GM12878 (cell line): ENCODE data around the gene INO80B. TPM values are rescaled to one million over a fixed set of nuclear protein-coding genes. Genes with fewer than 3 reads are reported as not detected.

Experiments
- ATF7 ChIP-seq: fragments of 450-650 bp; IDR thresholded peaks from 2 replicates; pipeline ENCODE4 v1.6.1; 2016; ENCODE audit warnings: low read depth, mild to moderate bottlenecking
- DPF2 ChIP-seq: fragments of 450-650 bp; IDR thresholded peaks from 2 replicates; pipeline ENCODE4 v1.6.1; 2017; ENCODE audit warnings: mild to moderate bottlenecking
- E2F4 ChIP-seq: IDR thresholded peaks from 2 replicates; pipeline ENCODE4 v1.6.1; 2012; ENCODE audit warnings: low read depth, low read length, improper control_type of control experiment
- EGR1 ChIP-seq, 2 experiments: IDR thresholded peaks; 1 replicate in 1 of 2; 2 replicates in 1 of 2; pipeline ENCODE4 v1.6.1; 2011 to 2012; ENCODE audit warnings: low read depth in 2 of 2, low read length in 2 of 2, borderline replicate concordance in 1 of 2, mild to moderate bottlenecking in 1 of 2, moderate library complexity in 1 of 2
- HDAC6 ChIP-seq: fragments of 200-600 bp; sonication (generic); IDR thresholded peaks from one replicate; pipeline ENCODE4 v1.8.0; 2017; ENCODE audit warnings: antibody characterized with exemption; ENCODE audit not compliant: unreplicated experiment
- JUND ChIP-seq: IDR thresholded peaks from 2 replicates; pipeline ENCODE4 v1.6.1; 2012; ENCODE audit warnings: low read depth, mild to moderate bottlenecking, low read length, improper control_type of control experiment, moderate library complexity
- MEF2A ChIP-seq: IDR thresholded peaks from 2 replicates; pipeline ENCODE4 v1.6.1; 2011; ENCODE audit warnings: low read depth, mild to moderate bottlenecking, low read length, moderate library complexity; ENCODE audit not compliant: insufficient read depth
- MXI1 ChIP-seq: fragments of 150-350 bp; IDR thresholded peaks from 2 replicates; pipeline ENCODE4 v1.6.1; 2011; ENCODE audit warnings: low read depth, mild to moderate bottlenecking, inconsistent platforms, low read length, improper control_type of control experiment
- NBN ChIP-seq: fragments of 450-650 bp; IDR thresholded peaks from 2 replicates; pipeline ENCODE4 v1.6.1; 2016
- NFYA ChIP-seq: IDR thresholded peaks from 2 replicates; pipeline ENCODE4 v1.6.1; 2011; ENCODE audit warnings: low read depth, mild to moderate bottlenecking, low read length, improper control_type of control experiment, borderline replicate concordance
- NKRF ChIP-seq: fragments of 450-650 bp; conservative IDR thresholded peaks from 2 replicates; pipeline ENCODE4 v1.6.1; 2017; ENCODE audit warnings: mild to moderate bottlenecking, moderate library complexity
- POU2F2 ChIP-seq: IDR thresholded peaks from 3 replicates; pipeline ENCODE4 v1.6.1; 2011; ENCODE audit warnings: low read depth, mild to moderate bottlenecking, low read length, borderline replicate concordance
- RELA ChIP-seq: fragments of 450-650 bp; IDR thresholded peaks from 2 replicates; pipeline ENCODE4 v1.8.0; 2014; ENCODE audit warnings: borderline replicate concordance; ENCODE audit not compliant: partially characterized antibody
- RFX5 ChIP-seq: IDR thresholded peaks from 2 replicates; pipeline ENCODE4 v1.6.1; 2011; ENCODE audit warnings: low read depth, low read length, improper control_type of control experiment
- TARDBP ChIP-seq: IDR thresholded peaks from 2 replicates; pipeline ENCODE4 v1.6.1; 2016; ENCODE audit warnings: borderline replicate concordance
- ZNF24 ChIP-seq: fragments of 450-650 bp; IDR thresholded peaks from 2 replicates; pipeline ENCODE4 v1.6.1; 2017; ENCODE audit warnings: antibody characterized with exemption, mild to moderate bottlenecking
- polyA plus RNA-seq, 11 experiments: library from polyadenylated mRNA; depleted of rRNA in 4 of 11; unstranded in 6 of 11; stranded (reverse) in 5 of 11; fragments of >200 nt; fragmentation: Nextera tagmentation in 4 of 11; fragmentation: Illumina TruSeq in 1 of 11; extraction: Ambion mirVana in 4 of 11; extraction: Trizol in 1 of 11; gene quantifications; 1 replicate in 1 of 11; 2 replicates in 10 of 11; pipeline versions ENCODE4 v1.2.1 to v1.2.3, GENCODE V29; 2011 to 2016; ENCODE audit warnings: inconsistent platforms in 2 of 11, missing spikeins in 2 of 11, low read depth in 1 of 11
- total RNA-seq, 4 experiments: library from RNA; depleted of rRNA in 3 of 4; stranded (reverse); fragments of >200 nt in 3 of 4; fragmentation: Illumina TruSeq in 1 of 4; extraction: Trizol in 1 of 4; gene quantifications; 2 replicates each; pipeline versions ENCODE4 v1.2.1 to v1.2.3, GENCODE V29; 2013 to 2021
- TF ChIP-seq, protein P1 (sequence below): fragments of 450-650 bp; IDR thresholded peaks from 2 replicates; pipeline ENCODE4 v1.6.1; 2018; ENCODE audit warnings: mild to moderate bottlenecking, low read depth, moderate library complexity; ENCODE audit not compliant: partially characterized antibody
- TF ChIP-seq, protein P2 (sequence below): IDR thresholded peaks from 2 replicates; pipeline ENCODE4 v1.6.1; 2012; ENCODE audit warnings: low read depth, low read length, improper control_type of control experiment
- TF ChIP-seq, protein P3 (sequence below): fragments of 150-350 bp; IDR thresholded peaks from 2 replicates; pipeline ENCODE4 v1.6.1; 2014; ENCODE audit warnings: mild to moderate bottlenecking, low read depth, low read length
- TF ChIP-seq, protein P4 (sequence below): IDR thresholded peaks from 2 replicates; pipeline ENCODE4 v1.6.1; 2012; ENCODE audit warnings: low read depth, low read length, improper control_type of control experiment

INO80B gene
- total and polyA plus RNA-seq, 10 of the 15 experiments (the other 5 are each of a cell fraction or from before 2014, with no cell fraction given), result 1.3 to 26.7 (median 11.1) TPM

DNA sequence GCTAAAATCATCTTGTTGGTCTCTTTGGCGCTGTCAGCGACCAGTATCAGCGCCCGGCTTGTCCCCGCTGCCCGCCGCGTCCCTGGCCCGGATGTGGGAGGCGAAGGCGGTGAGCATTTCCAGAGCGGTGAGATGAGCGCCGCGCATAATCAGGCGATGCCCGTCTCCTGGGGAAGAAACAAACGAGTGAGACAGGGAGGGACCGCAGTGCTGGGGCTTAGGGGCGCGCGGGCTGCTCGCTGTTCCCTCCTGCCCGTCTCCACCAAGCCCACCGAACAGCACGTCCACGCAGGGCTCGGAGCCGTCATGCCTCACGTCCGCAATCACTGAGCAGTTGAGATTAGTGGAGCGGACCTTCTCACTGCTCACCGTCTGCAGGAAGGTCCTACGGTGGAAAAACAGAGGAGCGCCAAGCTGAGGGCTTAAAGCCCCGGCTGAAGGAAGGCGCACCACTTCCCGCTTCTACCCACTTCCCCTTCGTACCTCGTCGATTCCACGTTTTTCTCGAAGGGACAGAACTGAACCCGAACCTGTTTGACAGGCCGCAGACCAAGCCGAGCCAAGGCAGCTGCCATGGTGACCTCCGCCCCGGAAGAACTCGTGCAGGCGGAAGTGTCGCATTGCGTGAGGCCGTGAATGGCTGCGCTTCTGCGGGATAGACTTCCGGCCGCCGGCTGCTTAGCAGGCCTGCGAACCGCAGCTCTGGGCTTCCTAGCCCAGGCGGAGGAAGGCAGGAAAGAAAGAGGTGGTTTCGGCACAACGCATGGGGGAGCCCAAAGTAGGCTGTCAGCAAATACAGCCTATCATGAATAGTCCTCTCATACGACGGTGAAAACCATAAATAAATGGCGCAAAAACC, 17.4 kb downstream of the INO80B start, which contains the start of gene MRPL53 (continued):
- TF ChIP-seq, protein P1, sequence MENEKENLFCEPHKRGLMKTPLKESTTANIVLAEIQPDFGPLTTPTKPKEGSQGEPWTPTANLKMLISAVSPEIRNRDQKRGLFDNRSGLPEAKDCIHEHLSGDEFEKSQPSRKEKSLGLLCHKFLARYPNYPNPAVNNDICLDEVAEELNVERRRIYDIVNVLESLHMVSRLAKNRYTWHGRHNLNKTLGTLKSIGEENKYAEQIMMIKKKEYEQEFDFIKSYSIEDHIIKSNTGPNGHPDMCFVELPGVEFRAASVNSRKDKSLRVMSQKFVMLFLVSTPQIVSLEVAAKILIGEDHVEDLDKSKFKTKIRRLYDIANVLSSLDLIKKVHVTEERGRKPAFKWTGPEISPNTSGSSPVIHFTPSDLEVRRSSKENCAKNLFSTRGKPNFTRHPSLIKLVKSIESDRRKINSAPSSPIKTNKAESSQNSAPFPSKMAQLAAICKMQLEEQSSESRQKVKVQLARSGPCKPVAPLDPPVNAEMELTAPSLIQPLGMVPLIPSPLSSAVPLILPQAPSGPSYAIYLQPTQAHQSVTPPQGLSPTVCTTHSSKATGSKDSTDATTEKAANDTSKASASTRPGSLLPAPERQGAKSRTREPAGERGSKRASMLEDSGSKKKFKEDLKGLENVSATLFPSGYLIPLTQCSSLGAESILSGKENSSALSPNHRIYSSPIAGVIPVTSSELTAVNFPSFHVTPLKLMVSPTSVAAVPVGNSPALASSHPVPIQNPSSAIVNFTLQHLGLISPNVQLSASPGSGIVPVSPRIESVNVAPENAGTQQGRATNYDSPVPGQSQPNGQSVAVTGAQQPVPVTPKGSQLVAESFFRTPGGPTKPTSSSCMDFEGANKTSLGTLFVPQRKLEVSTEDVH, result peak; percentile 86
- TF ChIP-seq JUND, result no peak
- peak; percentile 50 for TF ChIP-seq RELA
- TF ChIP-seq E2F4, result no peak
- peak; percentile 93 for TF ChIP-seq POU2F2
- TF ChIP-seq, protein P2, sequence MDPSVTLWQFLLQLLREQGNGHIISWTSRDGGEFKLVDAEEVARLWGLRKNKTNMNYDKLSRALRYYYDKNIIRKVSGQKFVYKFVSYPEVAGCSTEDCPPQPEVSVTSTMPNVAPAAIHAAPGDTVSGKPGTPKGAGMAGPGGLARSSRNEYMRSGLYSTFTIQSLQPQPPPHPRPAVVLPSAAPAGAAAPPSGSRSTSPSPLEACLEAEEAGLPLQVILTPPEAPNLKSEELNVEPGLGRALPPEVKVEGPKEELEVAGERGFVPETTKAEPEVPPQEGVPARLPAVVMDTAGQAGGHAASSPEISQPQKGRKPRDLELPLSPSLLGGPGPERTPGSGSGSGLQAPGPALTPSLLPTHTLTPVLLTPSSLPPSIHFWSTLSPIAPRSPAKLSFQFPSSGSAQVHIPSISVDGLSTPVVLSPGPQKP, result peak; percentile 95
- TF ChIP-seq, protein P3, sequence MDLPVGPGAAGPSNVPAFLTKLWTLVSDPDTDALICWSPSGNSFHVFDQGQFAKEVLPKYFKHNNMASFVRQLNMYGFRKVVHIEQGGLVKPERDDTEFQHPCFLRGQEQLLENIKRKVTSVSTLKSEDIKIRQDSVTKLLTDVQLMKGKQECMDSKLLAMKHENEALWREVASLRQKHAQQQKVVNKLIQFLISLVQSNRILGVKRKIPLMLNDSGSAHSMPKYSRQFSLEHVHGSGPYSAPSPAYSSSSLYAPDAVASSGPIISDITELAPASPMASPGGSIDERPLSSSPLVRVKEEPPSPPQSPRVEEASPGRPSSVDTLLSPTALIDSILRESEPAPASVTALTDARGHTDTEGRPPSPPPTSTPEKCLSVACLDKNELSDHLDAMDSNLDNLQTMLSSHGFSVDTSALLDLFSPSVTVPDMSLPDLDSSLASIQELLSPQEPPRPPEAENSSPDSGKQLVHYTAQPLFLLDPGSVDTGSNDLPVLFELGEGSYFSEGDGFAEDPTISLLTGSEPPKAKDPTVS, result no peak
- TF ChIP-seq TARDBP, result peak; percentile 70
- TF ChIP-seq, protein P4, sequence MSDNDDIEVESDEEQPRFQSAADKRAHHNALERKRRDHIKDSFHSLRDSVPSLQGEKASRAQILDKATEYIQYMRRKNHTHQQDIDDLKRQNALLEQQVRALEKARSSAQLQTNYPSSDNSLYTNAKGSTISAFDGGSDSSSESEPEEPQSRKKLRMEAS, result peak; percentile 78
- TF ChIP-seq DPF2, result 0 out of 2 replicates have a peak, but pooled peaks have one; percentile 49
- TF ChIP-seq MEF2A, result peak; percentile 61; the same call in 1 of the 2 replicates
- TF ChIP-seq RFX5, result 0 out of 2 replicates have a peak, but pooled peaks have one; percentile 24
- peak; percentile 92 for TF ChIP-seq NBN
- no peak for TF ChIP-seq ZNF24
- no peak for TF ChIP-seq HDAC6
- peak; percentile 34; the same call in 1 of the 2 replicates for TF ChIP-seq ATF7
- no peak; the same call in 1 of the 2 replicates for TF ChIP-seq NKRF
- peak; percentile 51 to 78; a peak in 1 of 3 replicates for TF ChIP-seq EGR1 (IDR thresholded peaks at IDR 0.05; ENCODE audit: borderline replicate concordance in 1 of 2, low read depth in 2 of 2, low read length in 2 of 2)
- TF ChIP-seq MXI1, result peak; percentile 86
- no peak for TF ChIP-seq NFYA
